Right atrium auricular region (tissue), 2 donors: ENCODE data around the gene FMNL2. TPM values are rescaled to one million over a fixed set of nuclear protein-coding genes. Genes with fewer than 3 reads are reported as not detected.

Source experiments
- DNase-seq: peaks from one replicate; pipeline ENCODE4 v3.0.0-alpha.2; 2019; ENCODE audit warnings: low spot score
- H3K27ac ChIP-seq, 2 donors: fragments of 200-600 bp; sonication (generic); 1 replicate in 1 of 2; 2 replicates in 1 of 2; pipeline ENCODE4 v1.5.1; 2016 to 2019
- H3K27me3 ChIP-seq, 2 donors: fragments of 200-600 bp; sonication (generic); one replicate each; pipeline versions ENCODE4 v1.5.1 to v1.6.0; 2017 to 2019
- H3K36me3 ChIP-seq: fragments of 200-600 bp; sonication (generic); one replicate; pipeline ENCODE4 v1.5.1; 2016
- H3K4me1 ChIP-seq, 2 donors: fragments of 200-600 bp; sonication (generic); one replicate each; pipeline versions ENCODE4 v1.5.1 to v1.6.0; 2017 to 2019
- H3K4me3 ChIP-seq, 2 donors: fragments of 200-600 bp; sonication (generic); 1 replicate in 1 of 2; 2 replicates in 1 of 2; pipeline ENCODE4 v1.5.1; 2017 to 2019; ENCODE audit warnings: mild to moderate bottlenecking in 1 of 2, moderate library complexity in 1 of 2
- H3K9me3 ChIP-seq, 2 donors: fragments of 200-600 bp; sonication (generic); one replicate each; pipeline ENCODE4 v1.5.1; 2019
- CTCF ChIP-seq, 2 donors: fragments of 200-600 bp; sonication (generic); IDR thresholded peaks; one replicate each; pipeline ENCODE4 v1.5.1; 2019; ENCODE audit warnings: antibody characterized with exemption in 2 of 2
- total RNA-seq, 2 donors: library from RNA; depleted of rRNA; stranded (reverse); fragments of >200 nt; gene quantifications; one replicate each; pipeline ENCODE4 v1.1.0, GENCODE V29; 2016

FMNL2 gene
- total RNA-seq, 2 donors from 2014 or later, result 6.0 to 11.5 TPM

- no peak overlapping the region for H3K27ac ChIP-seq
- TF ChIP-seq CTCF (IDR thresholded peaks at IDR 0.05), result no peak
- DNase-seq, result no peak
- H3K4me3 ChIP-seq, result no peak overlapping the region
- H3K27me3 ChIP-seq, result no peaks in the 10 kb centered on the region
- H3K36me3 ChIP-seq, result no peaks in the 10 kb centered on the region
- H3K9me3 ChIP-seq, result no peaks in the 10 kb centered on the region
- H3K4me1 ChIP-seq, result no peaks in the 10 kb centered on the region
These were observed 228.8 kb downstream of the FMNL2 start for GRCh38 chr2:152563764-152564163.

- TF ChIP-seq CTCF (IDR thresholded peaks at IDR 0.05), result no peak
- no peaks in the 10 kb centered on the region for H3K9me3 ChIP-seq
These were observed 230.0 kb downstream of the FMNL2 start for GRCh38 chr2:152564754-152565551.

GRCh38 chr2:152565884-152566727, 231.1 kb downstream of the FMNL2 start:
- DNase-seq, result no peak
- Histone ChIP-seq H3K27me3 (no peaks in the 10 kb centered on the region), H3K36me3 (no peaks in the 10 kb centered on the region), H3K9me3 (no peaks in the 10 kb centered on the region), H3K4me3 (no peak overlapping the region), H3K4me1 (peaks cover 0 to 7% of the 10 kb centered on the region in 2 donors), H3K27ac (no peak overlapping the region)
- TF ChIP-seq CTCF (IDR thresholded peaks at IDR 0.05), result no peak

More at GRCh38 chr2:152564754-152565551, 230.0 kb downstream of the FMNL2 start:
- H3K27ac ChIP-seq, result no peak overlapping the region
- H3K4me1 ChIP-seq, result no peaks in the 10 kb centered on the region
- no peaks in the 10 kb centered on the region for H3K36me3 ChIP-seq
- H3K4me3 ChIP-seq, result no peak overlapping the region
- no peaks in the 10 kb centered on the region for H3K27me3 ChIP-seq
- DNase-seq, result no peak

- no peaks in the 10 kb centered on the region for H3K36me3 ChIP-seq
- no peak overlapping the region for H3K4me3 ChIP-seq
- no peak for DNase-seq
- TF ChIP-seq CTCF (IDR thresholded peaks at IDR 0.05), result no peak
- H3K27me3 ChIP-seq, result no peaks in the 10 kb centered on the region
- peaks cover 0 to 10% of the 10 kb centered on the region in 2 donors for H3K4me1 ChIP-seq
- H3K27ac ChIP-seq, result no peak overlapping the region
- no peaks in the 10 kb centered on the region for H3K9me3 ChIP-seq
These were observed 231.7 kb downstream of the FMNL2 start for GRCh38 chr2:152566728-152567069.

GRCh38 chr2:152568531-152568930, 233.6 kb downstream of the FMNL2 start:
- Histone ChIP-seq H3K4me1 (peaks cover 0 to 10% of the 10 kb centered on the region in 2 donors), H3K36me3 (no peaks in the 10 kb centered on the region), H3K9me3 (no peaks in the 10 kb centered on the region), H3K4me3 (no peak overlapping the region), H3K27me3 (no peaks in the 10 kb centered on the region), H3K27ac (no peak overlapping the region)
- DNase-seq, result no peak
- no peak for TF ChIP-seq CTCF (IDR thresholded peaks at IDR 0.05)
